Measurements from ENCODE around the gene UGT1A5. TPM values are rescaled to one million over a fixed set of nuclear protein-coding genes. Genes with fewer than 3 reads are reported as not detected.

UGT1A5 gene
- total and polyA plus RNA-seq, 2 experiments from 2014 or later = not detected

GRCh38 chr2:233705911-233706506 lies 6.7 kb upstream of the UGT1A5 start:
- Histone ChIP-seq H3K27ac (no peak overlapping the region), H3K36me3 (no peaks in the 10 kb centered on the region), H3K9me3 (ENCODE audit: low read depth) (no peaks in the 10 kb centered on the region), H3K4me1 (ENCODE audit: low read depth) (no peaks in the 10 kb centered on the region), H3K4me3 (no peak overlapping the region), H3K27me3 (peaks cover 8% of the 10 kb centered on the region)
- no peak for TF ChIP-seq CTCF (IDR thresholded peaks at IDR 0.05; ENCODE audit: low read depth, low read length)
- peak in 1 of 2 donors; percentile 44 for DNase-seq (ENCODE audit: low read depth in 1 of 2, low spot score in 1 of 2)

DNA sequence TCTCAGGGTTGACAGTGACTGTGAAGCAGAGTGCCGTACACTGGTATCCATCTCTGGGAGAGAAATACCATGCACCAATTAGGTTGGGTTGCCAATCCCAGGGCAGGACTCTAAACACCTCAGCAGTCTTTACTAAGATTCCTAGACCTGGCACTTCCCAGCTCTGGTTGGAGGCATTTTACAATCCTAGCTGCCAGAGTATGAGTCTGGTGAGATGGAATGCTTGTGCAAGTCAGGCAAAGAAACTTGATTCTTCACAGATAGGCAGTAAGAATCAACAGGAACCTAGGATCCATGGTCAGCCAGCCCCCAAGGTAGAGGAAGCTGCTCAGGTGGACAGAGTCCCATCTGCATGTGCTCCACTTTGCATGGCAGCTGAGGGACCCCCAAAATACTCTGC lies 6.0 kb upstream of the UGT1A5 start:
- peak in 1 of 2 donors; percentile 53 for DNase-seq (ENCODE audit: low read depth in 1 of 2, low spot score in 1 of 2)
- Histone ChIP-seq H3K36me3 (no peaks in the 10 kb centered on the region), H3K27me3 (peaks cover 8% of the 10 kb centered on the region), H3K9me3 (ENCODE audit: low read depth) (no peaks in the 10 kb centered on the region), H3K4me3 (no peak overlapping the region), H3K4me1 (ENCODE audit: low read depth) (no peaks in the 10 kb centered on the region), H3K27ac (no peak overlapping the region)
- no peak for TF ChIP-seq CTCF (IDR thresholded peaks at IDR 0.05; ENCODE audit: low read depth, low read length)

DNA sequence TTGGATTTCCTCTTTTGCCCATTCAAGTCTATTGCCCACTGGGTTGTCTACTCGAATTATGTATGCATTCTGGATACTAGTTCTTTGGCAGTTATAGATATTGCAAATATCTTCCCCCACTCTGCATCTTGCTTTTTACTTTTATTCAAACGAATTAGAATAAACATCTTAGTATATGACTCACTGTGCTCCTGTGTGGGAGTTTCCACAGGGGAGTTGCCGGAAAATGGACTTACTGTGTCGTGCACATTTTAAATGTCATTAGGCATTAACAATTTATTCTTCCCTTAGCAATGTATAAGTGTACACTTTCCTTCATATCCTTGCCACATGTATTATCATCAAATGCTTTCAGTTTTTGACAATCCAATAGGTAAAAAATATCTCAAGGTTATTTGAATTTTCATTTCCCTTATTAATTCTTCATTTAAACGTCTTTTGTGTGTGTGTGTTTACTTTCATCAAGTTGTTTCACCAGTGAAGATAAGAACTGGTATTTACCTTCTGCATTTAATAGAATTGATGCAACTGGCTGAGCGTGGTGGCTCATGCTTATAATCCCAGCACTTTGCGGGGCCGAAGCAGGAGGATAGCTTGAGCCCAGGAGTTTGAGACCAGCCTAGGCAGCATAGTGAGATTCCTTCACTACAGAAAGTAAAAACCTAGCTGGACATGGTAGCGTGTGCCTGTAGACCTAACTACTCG lies 4.6 kb upstream of the UGT1A5 start:
- no peak overlapping the region for H3K27ac ChIP-seq
- H3K27me3 ChIP-seq = peaks cover 8% of the 10 kb centered on the region
- TF ChIP-seq CTCF (IDR thresholded peaks at IDR 0.05; ENCODE audit: low read depth, low read length) = no peak
- no peaks in the 10 kb centered on the region for H3K9me3 ChIP-seq (ENCODE audit: low read depth)
- no peak overlapping the region for H3K4me3 ChIP-seq
- no peaks in the 10 kb centered on the region for H3K36me3 ChIP-seq
- no peaks in the 10 kb centered on the region for H3K4me1 ChIP-seq (ENCODE audit: low read depth)
- DNase-seq (ENCODE audit: low read depth in 1 of 2, low spot score in 1 of 2) = peak in 1 of 2 donors; percentile 59

DNA sequence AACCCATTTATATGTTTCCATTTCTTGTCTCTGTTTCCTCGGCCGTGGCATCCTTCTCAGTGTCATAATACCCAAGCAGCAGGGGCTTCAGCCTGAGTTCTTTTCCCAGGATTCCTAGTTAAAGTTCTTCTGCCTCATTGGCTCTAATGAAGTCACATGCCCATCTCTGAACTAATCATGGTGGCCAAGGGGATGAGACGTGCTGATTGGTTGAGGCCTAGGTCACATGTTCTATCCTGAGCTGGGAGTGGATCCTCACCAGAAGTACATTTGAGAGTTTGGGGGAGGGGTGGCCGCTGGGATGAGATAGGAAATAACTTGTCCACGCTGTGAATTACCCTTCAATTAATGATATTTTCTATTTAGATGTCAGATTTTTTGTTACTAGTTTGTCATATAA lies 3.8 kb upstream of the UGT1A5 start:
- no peaks in the 10 kb centered on the region for H3K4me1 ChIP-seq (ENCODE audit: low read depth)
- TF ChIP-seq CTCF (IDR thresholded peaks at IDR 0.05; ENCODE audit: low read depth, low read length) = no peak
- DNase-seq (ENCODE audit: low read depth in 1 of 2, low spot score in 1 of 2) = no peak
- H3K4me3 ChIP-seq = no peak overlapping the region
- no peak overlapping the region for H3K27ac ChIP-seq
- peaks cover 8% of the 10 kb centered on the region for H3K27me3 ChIP-seq
- no peaks in the 10 kb centered on the region for H3K9me3 ChIP-seq (ENCODE audit: low read depth)
- no peaks in the 10 kb centered on the region for H3K36me3 ChIP-seq

DNA sequence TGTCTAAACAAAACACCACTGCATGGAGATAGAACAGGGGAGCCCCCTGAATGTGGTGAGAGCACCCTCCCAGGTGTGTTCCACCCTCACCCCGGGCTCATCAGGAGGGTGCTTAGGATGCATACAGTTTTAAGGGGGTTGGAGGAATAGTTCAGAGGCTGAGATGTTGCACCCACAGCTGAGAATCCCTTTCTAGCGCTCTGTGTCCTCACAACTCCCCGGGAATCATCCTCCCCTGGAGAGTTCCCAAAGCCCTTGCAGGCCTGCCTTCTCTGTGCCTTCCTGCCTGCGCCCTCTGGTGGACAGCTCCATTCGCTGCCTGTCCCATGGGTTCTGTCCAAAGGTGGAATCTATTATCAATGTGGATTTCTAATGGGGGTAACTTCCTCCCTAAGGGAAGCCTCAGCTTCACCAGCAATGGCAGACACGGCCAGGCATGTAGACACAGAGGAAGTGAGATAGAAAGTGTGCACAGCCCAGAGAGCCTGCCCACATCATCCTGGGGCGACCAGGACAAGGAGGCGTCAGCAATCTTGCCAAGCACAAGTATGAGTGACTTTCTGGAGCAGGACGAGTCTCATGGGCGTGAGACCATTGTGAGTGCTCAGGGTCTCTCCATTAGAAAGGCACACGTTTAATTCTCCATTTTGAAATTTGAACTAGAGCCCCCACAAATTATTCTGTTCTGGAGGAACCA lies 1.2 kb upstream of the UGT1A5 start:
- TF ChIP-seq CTCF (IDR thresholded peaks at IDR 0.05; ENCODE audit: low read depth, low read length) = peak; percentile 96
- Histone ChIP-seq H3K9me3 (ENCODE audit: low read depth) (no peaks in the 10 kb centered on the region), H3K36me3 (no peaks in the 10 kb centered on the region), H3K27me3 (peaks cover under 1% of the 10 kb centered on the region), H3K4me3 (no peak overlapping the region), H3K27ac (no peak overlapping the region), H3K4me1 (ENCODE audit: low read depth) (no peaks in the 10 kb centered on the region)
- DNase-seq (ENCODE audit: low read depth in 1 of 2, low spot score in 1 of 2) = peak; percentile 86 to 91
